K562 (cell line): ENCODE measurements around the gene NDUFB3. TPM values are rescaled to one million over a fixed set of nuclear protein-coding genes. Genes with fewer than 3 reads are reported as not detected.

Source experiments
- CBFA2T3 ChIP-seq: fragments of 450-650 bp; IDR thresholded peaks from 2 replicates; pipeline ENCODE4 v1.6.1; 2017
- DACH1 ChIP-seq: fragments of 450-650 bp; IDR thresholded peaks from 2 replicates; pipeline ENCODE4 v1.6.1; 2018; ENCODE audit not compliant: partially characterized antibody
- E4F1 ChIP-seq: fragments of 250-450 bp; sonication (Bioruptor Pico); IDR thresholded peaks from 2 replicates; pipeline ENCODE4 v1.5.0; 2021; ENCODE audit warnings: mild to moderate bottlenecking, borderline replicate concordance
- FOXM1 ChIP-seq, 2 experiments: fragments of 450-650 bp in 1 of 2; sonication (generic) in 1 of 2; formaldehyde crosslinking in 1 of 2; IDR thresholded peaks; 2 replicates each; pipeline versions ENCODE4 v1.6.1 to v1.9.0; 2017 to 2022; ENCODE audit warnings: low read depth in 2 of 2, mild to moderate bottlenecking in 2 of 2, missing genetic modification reagents in 1 of 2, moderate library complexity in 1 of 2
- HES1 ChIP-seq: fragments of 450-650 bp; IDR thresholded peaks from 2 replicates; pipeline ENCODE4 v1.6.1; 2016; ENCODE audit warnings: low read depth, mild to moderate bottlenecking, moderate library complexity
- HMGXB4 ChIP-seq: sonication (generic); formaldehyde crosslinking; IDR thresholded peaks from 2 replicates; pipeline ENCODE4 v1.8.1; 2023; ENCODE audit warnings: mild to moderate bottlenecking, missing genetic modification reagents
- HNRNPL ChIP-seq: fragments of 200-400 bp; formaldehyde crosslinking; IDR thresholded peaks from 2 replicates; pipeline ENCODE4 v1.6.1; 2017; ENCODE audit warnings: low read depth, mild to moderate bottlenecking, low read length
- MLX ChIP-seq, 2 experiments: fragments of 450-650 bp in 1 of 2; sonication (generic) in 1 of 2; formaldehyde crosslinking; conservative IDR thresholded peaks; 2 replicates each; pipeline versions ENCODE4 v1.4.0 to v1.8.1; 2020 to 2022; ENCODE audit warnings: mild to moderate bottlenecking in 1 of 2, missing genetic modification reagents in 1 of 2
- NCOA1 ChIP-seq: fragments of 450-650 bp; IDR thresholded peaks from 2 replicates; pipeline ENCODE4 v1.6.1; 2016; ENCODE audit warnings: low read depth
- NCOA6 ChIP-seq: fragments of 450-650 bp; IDR thresholded peaks from 2 replicates; pipeline ENCODE4 v1.6.1; 2017; ENCODE audit warnings: mild to moderate bottlenecking
- NR2C2 ChIP-seq, 2 experiments: fragments of 200-800 bp in 1 of 2; sonication (Bioruptor generic) in 1 of 2; sonication (generic) in 1 of 2; formaldehyde crosslinking in 1 of 2; IDR thresholded peaks; 2 replicates each; pipeline versions ENCODE4 v1.6.1 to v1.8.0; 2016 to 2022; ENCODE audit warnings: mild to moderate bottlenecking in 1 of 2, missing compliant biosample characterization in 1 of 2, missing genetic modification characterization in 1 of 2, missing genetic modification reagents in 1 of 2
- RB1 ChIP-seq: fragments of 450-650 bp; IDR thresholded peaks from 2 replicates; pipeline ENCODE4 v1.6.1; 2017; ENCODE audit warnings: low read depth, mild to moderate bottlenecking
- RCOR1 ChIP-seq, 2 experiments: IDR thresholded peaks; 2 replicates each; pipeline ENCODE4 v1.6.1; 2012; ENCODE audit warnings: low read depth in 2 of 2, low read length in 2 of 2, borderline replicate concordance in 1 of 2, improper control_type of control experiment in 1 of 2
- SMAD1 ChIP-seq: fragments of 150-350 bp; IDR thresholded peaks from 2 replicates; pipeline ENCODE4 v1.6.1; 2014; ENCODE audit warnings: low read length, low read depth; ENCODE audit not compliant: partially characterized antibody
- SREBF1 ChIP-seq: fragments of 150-350 bp; IDR thresholded peaks from 2 replicates; pipeline ENCODE4 v1.6.1; 2014; ENCODE audit warnings: antibody characterized with exemption, low read depth, low read length, borderline replicate concordance
- TBL1XR1 ChIP-seq, 2 experiments: IDR thresholded peaks; 2 replicates each; pipeline ENCODE4 v1.6.1; 2012; ENCODE audit warnings: improper control_type of control experiment in 2 of 2, low read length in 2 of 2, mild to moderate bottlenecking in 1 of 2
- TBP ChIP-seq: optimal IDR thresholded peaks from 2 replicates; pipeline ENCODE3; 2011; ENCODE audit warnings: low read depth, low read length, improper control_type of control experiment
- ZNF561 ChIP-seq: fragments of 450-650 bp; formaldehyde crosslinking; conservative IDR thresholded peaks from 2 replicates; pipeline ENCODE4 v1.4.0; 2020; ENCODE audit warnings: mild to moderate bottlenecking, moderate library complexity
- polyA plus RNA-seq, 8 experiments: library from polyadenylated mRNA; depleted of rRNA in 4 of 8; stranded (reverse) in 5 of 8; unstranded in 3 of 8; fragments of >200 nt; fragmentation: Nextera tagmentation in 2 of 8; fragmentation: Illumina TruSeq in 1 of 8; extraction: Ambion mirVana in 2 of 8; extraction: Trizol in 1 of 8; gene quantifications; 2 replicates each; pipeline versions ENCODE4 v1.2.1 to v1.2.3, GENCODE V29; 2011 to 2014; ENCODE audit warnings: inconsistent platforms in 1 of 8, missing spikeins in 1 of 8
- total RNA-seq, 7 experiments: library from RNA; depleted of rRNA in 6 of 7; stranded (reverse); fragments of >200 nt in 6 of 7; fragmentation: Illumina TruSeq in 2 of 7; extraction: Trizol in 2 of 7; gene quantifications; 2 replicates each; pipeline versions ENCODE4 v1.2.1 to v1.2.3, GENCODE V29; 2011 to 2021; ENCODE audit warnings: low replicate concordance in 1 of 7
- TF ChIP-seq, protein P1 (sequence below): fragments of 250-450 bp; sonication (Bioruptor Pico); IDR thresholded peaks from 2 replicates; pipeline ENCODE4 v1.5.0; 2021

NDUFB3 gene
- total and polyA plus RNA-seq, 9 of the 15 experiments (the other 6 are each of a cell fraction or from before 2014, with no cell fraction given), result 126 to 786 (median 156) TPM

GRCh38 chr2:201116115-201116958 lies 44.5 kb downstream of the NDUFB3 start, which contains the start of gene CFLAR (continued):
- TF ChIP-seq NR2C2 (CRISPR knock-in tag; IDR thresholded peaks at IDR 0.05) (no peak), NR2C2 (tag; IDR thresholded peaks at IDR 0.05) (0 out of 2 replicates have a peak, but pooled peaks have one; percentile 7), TBP (peak; percentile 66), CBFA2T3 (peak; percentile 30; the same call in 1 of the 2 replicates), RCOR1 (IDR thresholded peaks at IDR 0.05; ENCODE audit: borderline replicate concordance in 1 of 2, low read depth in 2 of 2, low read length in 2 of 2) (peak in 1 of 2 experiments; percentile 55; a peak in 1 of 4 replicates), HNRNPL (peak; percentile 66; the same call in 1 of the 2 replicates), SREBF1 (no peak), NCOA6 (peak; percentile 26; the same call in 1 of the 2 replicates), SMAD1 (no peak), E4F1 (CRISPR knock-in tag) (no peak), NCOA1 (0 out of 2 replicates have a peak, but pooled peaks have one; percentile 29), HES1 (no peak), ZNF561 (CRISPR knock-in tag) (no peak), FOXM1 (IDR thresholded peaks at IDR 0.05; ENCODE audit: low read depth) (no peak), FOXM1 (CRISPR knock-in tag; IDR thresholded peaks at IDR 0.05; ENCODE audit: low read depth) (peak; percentile 22; the same call in 1 of the 2 replicates), DACH1 (no peak), HMGXB4 (no peak), RB1 (peak; percentile 61), TBL1XR1 (IDR thresholded peaks at IDR 0.05; ENCODE audit: low read length in 2 of 2) (peak in 1 of 2 experiments; percentile 18; a peak in 1 of 4 replicates), MLX (CRISPR knock-in tag; conservative IDR thresholded peaks at IDR 0.05) (no peak)
- TF ChIP-seq, protein P1, sequence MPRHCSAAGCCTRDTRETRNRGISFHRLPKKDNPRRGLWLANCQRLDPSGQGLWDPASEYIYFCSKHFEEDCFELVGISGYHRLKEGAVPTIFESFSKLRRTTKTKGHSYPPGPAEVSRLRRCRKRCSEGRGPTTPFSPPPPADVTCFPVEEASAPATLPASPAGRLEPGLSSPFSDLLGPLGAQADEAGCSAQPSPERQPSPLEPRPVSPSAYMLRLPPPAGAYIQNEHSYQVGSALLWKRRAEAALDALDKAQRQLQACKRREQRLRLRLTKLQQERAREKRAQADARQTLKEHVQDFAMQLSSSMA, result peak; percentile 45; the same call in 1 of the 2 replicates
